HG03139 (cell line): ENCODE data around the gene MSMB.
A peak's percentile ranks its signal among the peaks of the same experiment; 100 is the strongest.
"Not testable (repeated sequence)": the region's sequence is repeated elsewhere in the genome, so short reads cannot be mapped to it uniquely, and the experiment has no call there.

Experiments used
- ATAC-seq: cut with Tn5 transposase; IDR thresholded peaks from one replicate; pipeline ENCODE4 v1.9.1; 2021; ENCODE audit not compliant: unreplicated experiment

Gene MSMB

GRCh38 chr10:46014683-46015405, 31.2 kb downstream of the MSMB start:
- no peak for ATAC-seq

GRCh38 chr10:46014206-46014605, 31.9 kb downstream of the MSMB start:
- ATAC-seq = no peak

- ATAC-seq = no peak
Measured at GRCh38 chr10:46012746-46013145, 33.3 kb downstream of the MSMB start.

GRCh38 chr10:46006219-46006618, 39.9 kb downstream of the MSMB start:
- no peak for ATAC-seq

- ATAC-seq = no peak
Measured at GRCh38 chr10:46005383-46005782, 40.7 kb downstream of the MSMB start.

- no peak for ATAC-seq
Measured at GRCh38 chr10:46004963-46005362, 41.1 kb downstream of the MSMB start.

- no peak for ATAC-seq
Measured at GRCh38 chr10:46002916-46003693, 43.0 kb downstream of the MSMB start.

- not testable (repeated sequence) for ATAC-seq
Measured at GRCh38 chr10:46002189-46002687, 43.8 kb downstream of the MSMB start.

- no peak for ATAC-seq
Measured at GRCh38 chr10:46001187-46001756, 44.8 kb downstream of the MSMB start.

- no peak for ATAC-seq
Measured at GRCh38 chr10:46000538-46000937, 45.5 kb downstream of the MSMB start.

GRCh38 chr10:45999955-46000354, 46.1 kb downstream of the MSMB start:
- not testable (repeated sequence) for ATAC-seq

- no peak for ATAC-seq
Measured at GRCh38 chr10:45997994-45998763, 47.9 kb downstream of the MSMB start.

GRCh38 chr10:45997557-45997956, 48.5 kb downstream of the MSMB start:
- ATAC-seq = no peak

- ATAC-seq = not testable (repeated sequence)
Measured at GRCh38 chr10:45985590-45985989, 60.5 kb downstream of the MSMB start.

GRCh38 chr10:45984473-45984872, 61.6 kb downstream of the MSMB start:
- not testable (repeated sequence) for ATAC-seq

- peak; percentile 48 for ATAC-seq
Measured at GRCh38 chr10:45983538-45984186, 62.4 kb downstream of the MSMB start.
